Prostate gland (tissue), 2 donors: ENCODE measurements around the gene GABRA5.

ENCODE experiments used
- CTCF ChIP-seq, 4 experiments: fragments of 200-600 bp in 2 of 4; fragments of 450-650 bp in 2 of 4; sonication (generic) in 2 of 4; IDR thresholded peaks; 1 replicate in 3 of 4; 2 replicates in 1 of 4; pipeline ENCODE4 v1.5.1; 2016 to 2019; ENCODE audit warnings: antibody characterized with exemption in 4 of 4, mild to moderate bottlenecking in 2 of 4, moderate library complexity in 2 of 4
- POLR2A ChIP-seq: fragments of 450-650 bp; IDR thresholded peaks from one replicate; pipeline ENCODE4 v1.6.1; 2016; ENCODE audit warnings: antibody characterized with exemption, mild to moderate bottlenecking
- POLR2AphosphoS5 ChIP-seq: sonication (generic); formaldehyde crosslinking; IDR thresholded peaks from one replicate; pipeline ENCODE4 v1.6.1; 2017; ENCODE audit warnings: antibody characterized with exemption

- TF ChIP-seq POLR2A: no peak
- no peak for TF ChIP-seq CTCF (IDR thresholded peaks at IDR 0.05)
- TF ChIP-seq POLR2AphosphoS5: no peak
These were observed 61.2 kb downstream of the GABRA5 start for GRCh38 chr15:26928051-26928450.
